ENCODE results near the gene FBXW9.

Gene FBXW9

GRCh38 chr19:12676928-12677327, 19.5 kb downstream of the FBXW9 start:
- no peak overlapping the region for H3K4me2 ChIP-seq (ENCODE audit: low read length)
- H3K9ac ChIP-seq, result no peak overlapping the region
- TF ChIP-seq, protein P1, sequence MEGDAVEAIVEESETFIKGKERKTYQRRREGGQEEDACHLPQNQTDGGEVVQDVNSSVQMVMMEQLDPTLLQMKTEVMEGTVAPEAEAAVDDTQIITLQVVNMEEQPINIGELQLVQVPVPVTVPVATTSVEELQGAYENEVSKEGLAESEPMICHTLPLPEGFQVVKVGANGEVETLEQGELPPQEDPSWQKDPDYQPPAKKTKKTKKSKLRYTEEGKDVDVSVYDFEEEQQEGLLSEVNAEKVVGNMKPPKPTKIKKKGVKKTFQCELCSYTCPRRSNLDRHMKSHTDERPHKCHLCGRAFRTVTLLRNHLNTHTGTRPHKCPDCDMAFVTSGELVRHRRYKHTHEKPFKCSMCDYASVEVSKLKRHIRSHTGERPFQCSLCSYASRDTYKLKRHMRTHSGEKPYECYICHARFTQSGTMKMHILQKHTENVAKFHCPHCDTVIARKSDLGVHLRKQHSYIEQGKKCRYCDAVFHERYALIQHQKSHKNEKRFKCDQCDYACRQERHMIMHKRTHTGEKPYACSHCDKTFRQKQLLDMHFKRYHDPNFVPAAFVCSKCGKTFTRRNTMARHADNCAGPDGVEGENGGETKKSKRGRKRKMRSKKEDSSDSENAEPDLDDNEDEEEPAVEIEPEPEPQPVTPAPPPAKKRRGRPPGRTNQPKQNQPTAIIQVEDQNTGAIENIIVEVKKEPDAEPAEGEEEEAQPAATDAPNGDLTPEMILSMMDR (IDR thresholded peaks at IDR 0.05), result no peak
- no peaks in the 10 kb centered on the region for H3K36me3 ChIP-seq (ENCODE audit: control insufficient read depth, insufficient read depth, low read length)
- no peak overlapping the region for H3K4me3 ChIP-seq (ENCODE audit: low read depth, low read length)
- H3K27ac ChIP-seq, result peak overlapping the region; percentile 2
- no peak overlapping the region for H2AFZ ChIP-seq
- H3K79me2 ChIP-seq, result peaks cover 2% of the 10 kb centered on the region
- H3K4me1 ChIP-seq, result peaks cover 4% of the 10 kb centered on the region
- H3K9me3 ChIP-seq (ENCODE audit: control insufficient read depth, low read length), result no peaks in the 10 kb centered on the region
- H3K27me3 ChIP-seq (ENCODE audit: control insufficient read depth, insufficient read depth, low read length), result no peaks in the 10 kb centered on the region

GRCh38 chr19:12676384-12676792, 20.0 kb downstream of the FBXW9 start:
- H3K27ac ChIP-seq, result peak overlapping the region; percentile 2
- no peak overlapping the region for H3K4me3 ChIP-seq (ENCODE audit: low read depth, low read length)
- peaks cover 4% of the 10 kb centered on the region for H3K4me1 ChIP-seq
- TF ChIP-seq, protein P1 (IDR thresholded peaks at IDR 0.05), result peak; percentile 86
- no peaks in the 10 kb centered on the region for H3K9me3 ChIP-seq (ENCODE audit: control insufficient read depth, low read length)
- H2AFZ ChIP-seq, result no peak overlapping the region
- no peak overlapping the region for H3K9ac ChIP-seq
- no peak overlapping the region for H3K4me2 ChIP-seq (ENCODE audit: low read length)
- no peaks in the 10 kb centered on the region for H3K27me3 ChIP-seq (ENCODE audit: control insufficient read depth, insufficient read depth, low read length)
- no peaks in the 10 kb centered on the region for H3K36me3 ChIP-seq (ENCODE audit: control insufficient read depth, insufficient read depth, low read length)
- peaks cover 2% of the 10 kb centered on the region for H3K79me2 ChIP-seq

GRCh38 chr19:12675940-12676339, 20.5 kb downstream of the FBXW9 start:
- Histone ChIP-seq H3K27me3 (ENCODE audit: control insufficient read depth, insufficient read depth, low read length) (no peaks in the 10 kb centered on the region), H3K36me3 (ENCODE audit: control insufficient read depth, insufficient read depth, low read length) (no peaks in the 10 kb centered on the region), H2AFZ (no peak overlapping the region), H3K9ac (no peak overlapping the region), H3K4me1 (peaks cover 4% of the 10 kb centered on the region), H3K9me3 (ENCODE audit: control insufficient read depth, low read length) (no peaks in the 10 kb centered on the region), H3K79me2 (peaks cover 2% of the 10 kb centered on the region), H3K4me3 (ENCODE audit: low read depth, low read length) (no peak overlapping the region), H3K4me2 (ENCODE audit: low read length) (no peak overlapping the region), H3K27ac (no peak overlapping the region)
- TF ChIP-seq, protein P1 (IDR thresholded peaks at IDR 0.05), result no peak

- Histone ChIP-seq H3K27ac (no peak overlapping the region), H3K4me2 (ENCODE audit: low read length) (no peak overlapping the region), H3K4me3 (ENCODE audit: low read depth, low read length) (no peak overlapping the region), H3K4me1 (peaks cover 9% of the 10 kb centered on the region), H3K27me3 (ENCODE audit: control insufficient read depth, insufficient read depth, low read length) (no peaks in the 10 kb centered on the region), H3K36me3 (ENCODE audit: control insufficient read depth, insufficient read depth, low read length) (no peaks in the 10 kb centered on the region), H2AFZ (no peak overlapping the region), H3K9ac (no peak overlapping the region), H3K9me3 (ENCODE audit: control insufficient read depth, low read length) (no peaks in the 10 kb centered on the region), H3K79me2 (peaks cover 5% of the 10 kb centered on the region)
- TF ChIP-seq, protein P1 (IDR thresholded peaks at IDR 0.05), result no peak
Measured at GRCh38 chr19:12675399-12675798, 21.0 kb downstream of the FBXW9 start.

DNA sequence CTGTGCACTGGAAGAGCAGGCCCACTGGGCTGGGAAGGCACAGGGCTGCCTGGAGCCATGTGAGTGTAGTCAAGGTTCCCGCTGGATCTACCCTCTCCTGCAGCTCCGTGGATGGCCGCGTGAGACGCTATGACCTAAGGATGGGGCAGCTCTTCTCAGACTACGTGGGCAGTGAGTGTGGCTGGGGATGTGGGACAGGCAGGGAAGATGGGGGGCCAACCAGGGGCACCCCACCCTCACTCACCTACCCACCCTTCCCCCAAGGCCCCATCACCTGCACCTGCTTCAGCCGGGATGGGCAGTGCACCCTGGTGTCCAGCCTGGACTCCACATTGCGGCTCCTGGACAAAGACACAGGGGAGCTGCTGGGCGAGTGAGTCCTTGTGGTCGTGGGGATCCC, 23.7 kb downstream of the FBXW9 start:
- Histone ChIP-seq H3K27me3 (ENCODE audit: control insufficient read depth, insufficient read depth, low read length) (no peaks in the 10 kb centered on the region), H3K27ac (no peak overlapping the region), H2AFZ (no peak overlapping the region), H3K79me2 (peaks cover 5% of the 10 kb centered on the region), H3K36me3 (ENCODE audit: control insufficient read depth, insufficient read depth, low read length) (no peaks in the 10 kb centered on the region), H3K4me2 (ENCODE audit: low read length) (no peak overlapping the region), H3K4me1 (peaks cover 11% of the 10 kb centered on the region), H3K9me3 (ENCODE audit: control insufficient read depth, low read length) (no peaks in the 10 kb centered on the region), H3K9ac (no peak overlapping the region), H3K4me3 (ENCODE audit: low read depth, low read length) (no peak overlapping the region)
- TF ChIP-seq, protein P1 (IDR thresholded peaks at IDR 0.05), result no peak

All from parathyroid adenoma (tissue), 2 donors.